ENCODE results near the gene REXO1. TPM values are rescaled to one million over a fixed set of nuclear protein-coding genes. Genes with fewer than 3 reads are reported as not detected.

The REXO1 gene
- total RNA-seq, 1 donor from 2014 or later = 39.3 TPM

DNA sequence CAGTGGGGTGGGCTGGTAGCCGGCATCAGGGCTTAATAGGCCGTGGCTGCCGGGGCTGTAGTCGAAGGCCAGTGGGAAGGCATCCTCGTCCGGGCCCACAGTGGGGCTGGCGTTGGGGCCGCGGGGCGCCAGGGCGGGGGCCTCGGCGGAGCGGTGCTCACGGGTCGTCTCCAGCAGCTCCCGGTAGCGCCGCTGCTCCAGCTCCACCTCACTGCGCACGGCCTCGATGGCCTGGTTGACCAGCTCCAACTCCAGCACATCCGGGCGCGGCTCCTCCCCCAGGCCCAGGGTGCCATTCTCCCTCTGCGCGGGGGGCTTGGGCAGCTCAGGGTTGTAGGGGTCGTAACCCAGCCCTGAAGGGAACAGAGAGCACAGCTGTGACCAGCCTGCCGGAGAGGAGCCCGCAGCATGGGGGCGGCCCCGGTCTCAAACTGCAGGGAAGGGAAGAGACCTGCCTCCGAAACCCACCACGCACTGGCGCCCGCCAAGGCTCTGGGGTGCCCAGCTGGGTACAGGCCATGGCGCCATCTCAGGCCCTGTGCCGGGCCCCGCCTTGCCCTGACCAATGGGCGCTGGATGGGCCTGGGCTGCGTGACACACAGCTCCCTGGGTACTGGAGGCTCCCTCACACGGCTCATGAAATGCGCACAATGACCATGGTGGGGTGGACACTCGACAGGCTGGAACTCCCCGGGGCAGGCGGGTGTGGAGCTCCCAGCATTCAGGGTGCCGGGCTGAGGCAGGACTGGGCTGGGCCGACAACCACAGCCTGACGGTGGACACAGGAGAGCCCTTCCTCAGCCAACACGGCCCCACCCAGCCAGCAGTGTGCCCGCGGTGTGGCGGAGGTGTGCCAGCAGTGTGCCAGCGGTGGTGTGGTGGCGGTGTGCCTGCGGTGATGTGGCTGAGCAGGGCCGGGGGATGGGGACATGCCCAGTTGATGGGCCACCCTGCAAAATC lies 19.7 kb downstream of the REXO1 start:
- DNase-seq (ENCODE audit: low spot score) = no peak

DNA sequence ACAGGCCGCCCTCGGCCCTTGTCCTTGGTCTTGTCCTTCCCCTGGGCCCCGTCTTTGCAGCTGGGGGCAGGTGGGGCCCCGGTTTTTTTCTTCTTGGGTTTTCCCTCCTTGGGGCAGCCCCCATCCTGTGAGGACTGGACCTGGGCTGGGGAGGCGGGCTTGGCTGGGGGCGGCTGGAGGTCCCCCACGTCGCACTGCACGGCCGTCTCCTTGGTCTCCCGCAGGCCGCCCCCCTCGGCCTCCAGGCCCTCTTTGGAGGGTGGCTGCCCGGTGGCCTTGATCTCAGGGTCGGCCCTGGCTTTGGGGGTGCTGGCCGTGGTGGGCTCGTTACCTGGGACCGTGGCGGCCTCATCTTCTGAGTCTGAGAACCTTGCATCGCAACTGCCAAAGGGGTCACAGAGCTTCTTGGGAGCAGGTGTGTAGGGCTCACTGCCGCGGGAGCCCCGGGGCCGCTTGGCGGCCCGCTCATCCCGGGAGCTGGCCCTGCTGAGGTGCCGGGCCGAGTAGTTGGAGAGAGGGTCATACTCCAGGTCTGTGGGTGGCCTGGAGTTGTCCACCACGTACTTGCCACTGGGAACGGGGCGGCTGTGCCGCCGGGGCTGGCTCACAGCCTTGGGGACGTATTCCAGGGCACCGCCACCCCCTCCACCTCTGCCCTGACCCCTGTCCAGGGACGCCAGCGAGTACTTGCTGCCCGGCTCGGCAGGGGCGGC lies 20.6 kb downstream of the REXO1 start:
- DNase-seq (ENCODE audit: low spot score) = no peak

DNA sequence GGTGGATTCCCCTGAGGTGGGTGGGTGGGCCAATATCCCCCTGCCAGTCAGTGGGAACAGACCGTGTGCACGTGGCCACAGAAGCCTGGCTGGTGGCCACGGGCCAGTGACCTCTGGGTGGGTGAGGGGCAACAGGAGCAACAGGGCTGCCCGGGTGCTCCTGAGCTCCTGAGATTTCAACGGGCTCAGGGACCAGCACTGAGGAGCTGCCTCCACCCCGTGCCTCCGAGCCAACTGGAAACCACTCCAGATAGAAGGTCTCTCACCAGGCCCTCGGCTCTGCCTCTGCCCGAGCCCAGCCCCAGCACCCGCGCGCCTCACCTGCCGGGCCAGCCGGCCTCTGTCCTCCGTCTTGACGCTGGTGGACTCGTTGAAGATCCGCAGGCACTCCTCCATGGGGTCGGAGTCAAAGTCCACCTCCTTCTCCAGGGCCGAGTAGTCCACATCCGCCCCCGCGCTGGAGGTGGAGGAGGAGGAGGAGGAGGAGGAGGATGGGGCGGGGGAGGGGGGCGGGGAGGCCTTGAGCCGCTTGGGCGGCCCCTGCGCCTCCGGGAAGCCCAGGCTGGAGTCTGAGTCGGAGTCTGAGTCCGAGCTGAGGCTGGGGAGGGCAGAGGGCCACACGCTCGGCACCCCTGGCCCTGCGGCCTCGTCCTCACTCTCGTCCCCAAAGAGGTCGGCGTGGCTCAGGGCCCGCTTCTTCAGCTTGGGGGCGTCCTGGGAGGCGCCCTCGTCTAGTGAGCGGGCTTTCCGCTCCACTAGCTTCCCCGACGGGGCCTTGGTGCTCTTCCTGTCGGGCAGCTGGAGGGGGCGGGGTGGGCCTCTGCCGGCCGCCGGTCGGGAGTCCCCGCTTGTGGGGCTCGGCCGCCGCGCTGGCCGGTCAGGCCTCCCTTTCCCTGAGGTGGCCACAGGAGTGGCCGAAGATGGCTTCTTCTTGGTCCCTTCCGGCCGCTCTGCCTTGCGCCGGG lies 21.4 kb downstream of the REXO1 start:
- DNase-seq (ENCODE audit: low spot score) = no peak

DNA sequence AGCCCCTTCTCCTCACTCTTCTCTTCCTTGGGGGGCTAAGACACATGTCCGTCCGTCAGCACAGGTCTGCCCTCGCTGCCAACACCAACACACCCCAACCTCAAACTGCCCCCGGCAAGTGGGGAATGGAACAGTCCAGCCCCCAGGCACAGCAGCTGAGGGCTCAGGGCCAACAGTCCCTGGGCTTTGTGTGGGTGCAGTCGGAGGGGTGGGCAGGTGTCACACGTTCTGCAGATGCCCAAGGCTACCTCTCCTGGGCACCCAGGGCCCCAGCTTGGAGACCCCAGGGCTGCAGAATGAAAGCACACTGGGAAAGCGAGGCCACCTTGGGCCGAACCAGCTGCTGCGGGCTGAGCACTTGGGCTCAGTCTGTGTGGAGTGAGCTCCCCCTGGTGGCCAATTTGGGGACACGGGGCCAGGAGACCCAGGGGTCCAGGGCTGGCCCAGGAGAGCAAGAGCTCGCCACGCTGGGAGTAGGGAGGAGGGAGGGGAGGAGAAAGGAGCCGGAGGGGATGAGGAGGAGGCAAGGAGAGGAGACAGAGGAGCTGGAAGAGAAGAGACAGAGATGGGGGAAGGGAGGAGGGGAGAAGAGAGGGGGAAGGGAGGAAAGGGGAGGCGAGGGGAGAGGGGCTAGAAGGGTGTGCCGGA lies 22.2 kb downstream of the REXO1 start:
- peak; percentile 76 for DNase-seq (ENCODE audit: low spot score)

DNA sequence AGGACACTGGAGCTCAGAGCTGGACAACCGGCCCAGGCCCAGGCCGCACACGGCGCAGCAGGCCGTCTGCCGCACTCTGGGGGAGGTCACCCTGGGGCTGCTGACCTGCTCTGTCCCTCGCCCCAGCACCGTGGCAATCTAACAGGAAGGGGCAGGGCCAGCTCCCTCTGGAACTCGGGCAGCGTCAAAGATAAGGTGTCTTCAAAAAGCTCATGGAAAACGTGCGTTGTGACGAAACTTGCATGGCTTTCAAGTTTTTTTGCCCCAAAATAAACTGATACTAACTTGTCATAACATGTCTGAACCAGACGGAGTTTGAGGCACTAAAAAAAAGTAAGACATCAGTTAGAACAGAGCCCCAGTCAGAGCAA lies 24.0 kb downstream of the REXO1 start:
- no peak for DNase-seq (ENCODE audit: low spot score)

DNA sequence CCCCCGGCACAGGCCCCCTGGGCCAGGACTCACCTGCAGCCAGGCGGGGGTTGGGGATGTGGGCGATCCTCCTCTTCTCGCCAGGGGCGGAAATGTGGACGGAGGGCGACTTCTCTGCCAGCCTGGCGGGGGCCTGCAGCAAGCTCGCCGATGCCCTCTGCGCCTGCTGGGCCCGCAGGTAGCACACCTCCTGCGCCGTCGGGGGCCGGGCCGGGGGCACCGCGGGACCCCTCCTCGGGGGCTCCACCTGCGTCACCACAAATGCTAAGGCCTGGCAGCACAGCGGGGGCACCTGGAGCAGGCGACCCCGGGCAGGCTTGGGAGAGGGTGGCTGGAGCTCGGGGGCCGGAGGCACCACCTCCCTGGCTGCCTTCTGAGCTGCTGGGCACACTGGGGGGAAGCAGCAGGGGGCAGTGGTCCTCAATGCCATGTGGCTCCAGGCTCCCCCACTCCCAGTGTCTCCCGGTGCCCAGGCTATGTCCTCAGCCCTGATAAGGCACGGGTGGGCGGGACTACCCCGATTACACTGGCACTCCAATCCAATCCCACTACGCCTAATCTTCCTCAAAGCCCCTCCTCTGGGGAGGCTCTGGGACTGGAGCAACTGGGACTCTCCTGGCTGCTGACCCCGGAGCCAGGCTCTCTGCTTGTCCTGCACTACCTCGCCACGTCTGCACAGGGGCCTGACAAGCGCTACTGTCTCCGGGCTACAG lies 24.6 kb downstream of the REXO1 start:
- DNase-seq (ENCODE audit: low spot score) = no peak

DNA sequence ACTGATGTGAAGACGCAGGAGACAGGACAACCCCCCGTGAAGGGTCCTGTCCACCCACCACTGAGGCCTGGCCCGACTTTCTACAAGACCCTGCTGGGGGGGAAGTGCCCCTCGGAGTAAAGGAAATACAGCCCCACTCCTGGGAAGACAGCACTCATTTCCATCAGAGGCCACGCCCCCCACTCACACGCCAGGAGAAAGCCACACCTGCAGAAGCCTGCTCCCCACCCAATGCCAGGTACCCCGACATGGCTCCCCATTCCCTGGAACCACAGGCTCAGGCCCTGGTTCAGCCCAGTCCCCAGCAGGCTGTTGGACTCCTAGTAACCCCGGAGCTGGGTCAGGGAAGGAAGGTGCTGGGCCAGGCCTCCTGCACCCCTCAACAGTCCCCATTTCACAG lies 25.3 kb downstream of the REXO1 start:
- DNase-seq (ENCODE audit: low spot score) = no peak

DNA sequence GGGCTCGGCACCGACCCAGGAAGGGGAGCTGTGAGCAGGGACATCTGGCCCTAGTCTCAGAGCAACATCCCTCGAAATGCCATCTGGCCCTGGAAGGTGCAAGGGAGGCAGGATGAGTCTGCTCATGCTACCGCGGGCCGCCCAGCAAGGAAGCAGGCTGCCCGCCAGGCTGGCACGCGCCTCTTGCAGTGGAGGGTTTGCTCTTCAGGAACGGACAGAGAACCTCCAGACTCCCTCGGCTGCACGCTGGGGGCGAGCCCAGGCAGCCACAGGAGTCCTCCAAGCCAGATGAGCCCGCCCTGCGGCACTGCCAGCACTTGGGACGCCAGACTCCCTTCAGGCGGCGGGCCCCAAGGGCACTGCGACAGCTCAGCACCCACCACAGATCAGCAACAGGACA lies 26.1 kb downstream of the REXO1 start:
- no peak for DNase-seq (ENCODE audit: low spot score)

DNA sequence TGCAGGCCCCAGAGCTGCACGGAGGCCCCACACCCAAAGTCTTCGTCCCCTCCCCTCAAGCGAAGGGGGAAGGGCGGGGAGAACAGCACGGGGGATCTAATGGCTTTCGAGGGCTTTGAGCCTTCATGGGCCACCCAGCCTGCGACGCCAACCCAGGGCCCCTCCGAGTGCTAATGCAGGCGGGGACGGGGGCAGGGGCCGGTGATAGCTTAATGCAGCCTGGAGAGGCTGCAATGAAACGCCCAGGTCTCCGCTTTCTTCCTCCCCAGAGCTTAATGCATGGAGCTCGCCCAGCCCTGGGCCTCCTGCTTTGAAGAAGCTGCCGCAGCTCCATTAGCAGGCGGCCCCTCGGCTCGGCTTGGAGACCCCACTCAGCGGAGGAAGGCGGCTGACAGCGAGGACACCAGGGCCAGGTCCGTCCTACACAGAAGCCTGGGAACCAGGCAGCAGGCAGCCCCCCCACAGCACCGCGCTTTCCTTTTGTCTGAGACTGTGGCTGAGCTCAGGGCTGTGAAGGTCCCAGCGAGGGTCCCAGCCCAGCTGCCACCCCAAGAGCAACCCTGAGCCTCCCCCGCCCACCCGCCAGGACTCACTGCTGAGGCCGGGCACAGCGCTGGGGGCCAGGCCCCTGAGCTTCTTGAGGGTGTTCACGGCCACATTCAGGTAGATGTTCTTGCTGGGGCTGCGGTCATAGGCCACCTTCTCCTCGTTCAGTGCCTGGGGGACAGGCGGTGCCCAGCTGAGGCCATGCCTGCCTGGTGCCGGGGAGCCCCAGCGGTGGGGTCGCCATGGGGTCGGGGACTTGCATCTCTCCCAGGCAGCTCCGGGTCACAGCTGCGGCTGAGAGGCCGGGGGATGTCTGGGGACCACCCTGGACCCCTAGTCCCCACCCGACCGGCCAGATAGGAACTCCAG lies 28.7 kb downstream of the REXO1 start:
- DNase-seq (ENCODE audit: low spot score) = no peak

DNA sequence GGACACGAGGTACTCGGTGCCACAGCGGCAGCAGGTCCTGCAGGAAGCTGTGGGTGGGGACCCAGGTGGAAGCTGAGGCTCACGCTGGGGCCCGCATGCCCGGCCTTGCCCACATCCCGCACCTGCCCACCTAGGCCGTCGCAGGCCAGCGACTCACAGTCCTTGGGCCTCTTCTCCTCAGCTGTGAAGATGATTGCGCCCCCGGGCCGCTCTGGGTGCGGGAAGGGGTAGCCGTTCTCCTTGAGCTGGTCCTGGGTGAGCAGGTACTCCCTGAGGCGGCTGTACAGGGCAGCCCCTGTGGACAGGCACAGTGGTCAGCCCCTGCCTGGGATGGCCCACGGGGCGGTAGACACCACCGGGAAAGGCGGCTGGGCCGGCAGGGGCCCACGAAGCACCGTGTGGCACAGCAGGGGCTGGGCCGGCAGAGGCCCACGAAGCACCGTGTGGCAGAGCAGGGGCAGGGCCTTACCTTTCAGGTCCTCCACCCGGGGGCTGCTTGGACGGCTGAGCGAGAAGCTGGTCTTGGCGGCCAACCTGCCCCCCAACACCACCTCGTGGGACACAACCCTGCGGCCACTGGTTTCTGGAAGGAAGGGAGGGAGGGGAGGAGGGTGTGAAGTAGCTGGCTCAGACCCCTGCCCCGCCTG lies 29.6 kb downstream of the REXO1 start:
- no peak for DNase-seq (ENCODE audit: low spot score)

DNA sequence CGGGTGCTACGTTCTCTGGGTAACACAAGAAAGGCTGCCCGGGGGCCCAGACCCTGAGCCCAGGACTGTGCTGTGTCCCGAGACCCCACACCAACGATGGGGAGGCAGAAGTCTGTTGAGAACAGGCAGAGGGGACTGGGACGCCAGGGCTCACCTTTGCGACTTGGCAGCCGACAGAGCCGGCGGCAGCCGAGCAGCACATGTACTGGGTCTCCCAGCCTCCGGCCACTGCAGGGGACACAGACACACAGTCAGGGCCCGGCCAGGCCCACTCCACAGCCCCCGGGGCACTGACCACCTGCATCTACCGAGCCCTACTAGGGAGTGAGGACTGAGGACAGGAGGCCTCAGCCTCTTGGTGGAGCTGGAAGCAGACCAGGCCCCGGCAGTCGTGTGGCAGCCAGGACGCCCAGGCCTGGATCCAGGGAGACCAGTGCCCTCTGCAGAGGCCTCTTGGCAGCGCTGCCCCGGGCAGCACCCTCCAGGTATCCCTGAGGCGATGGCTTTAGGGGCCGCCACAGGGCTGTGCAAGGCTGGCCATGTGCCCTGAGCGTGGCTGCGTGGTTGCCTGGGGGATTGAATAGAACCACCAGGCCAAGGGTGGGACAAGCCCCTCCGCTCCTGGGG lies 30.6 kb downstream of the REXO1 start:
- no peak for DNase-seq (ENCODE audit: low spot score)

DNA sequence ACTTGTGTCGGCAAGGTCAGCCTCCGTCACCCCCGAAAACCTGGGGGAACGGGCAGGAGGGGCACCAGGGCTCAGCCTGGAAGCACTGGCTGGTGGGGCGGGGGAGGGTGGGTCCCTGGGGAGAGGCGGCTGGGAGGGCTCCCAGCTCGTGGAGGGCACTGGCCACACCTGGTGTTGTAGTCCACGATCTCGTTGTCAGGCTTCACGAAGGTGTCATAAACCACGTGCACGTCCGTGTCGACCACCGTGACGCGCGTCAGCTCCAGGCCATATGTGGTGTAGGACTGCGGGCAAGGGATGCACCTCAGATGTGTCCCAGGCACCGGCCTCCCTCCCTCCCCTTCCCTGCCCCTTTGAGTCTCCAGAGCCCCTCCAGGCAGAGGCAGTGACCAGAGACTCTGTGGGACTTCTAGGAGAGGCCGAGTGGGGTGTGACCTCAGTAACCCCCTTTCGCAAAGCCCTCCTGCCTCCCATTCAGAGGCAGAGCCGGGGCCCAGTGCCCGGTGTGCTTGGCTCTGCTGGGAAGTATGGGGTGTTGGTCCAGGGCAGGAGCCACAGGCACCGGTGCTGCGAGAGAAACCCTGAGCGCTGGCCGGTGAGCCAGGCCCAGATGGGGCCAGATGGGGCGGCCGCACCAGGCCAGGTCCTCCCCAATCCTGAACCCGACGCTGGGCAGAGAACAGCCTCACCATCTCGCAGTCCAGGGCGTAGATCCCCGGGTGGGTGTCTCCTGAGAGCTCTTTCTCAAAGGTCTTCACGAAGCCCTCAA lies 31.6 kb downstream of the REXO1 start:
- DNase-seq (ENCODE audit: low spot score) = no peak

DNA sequence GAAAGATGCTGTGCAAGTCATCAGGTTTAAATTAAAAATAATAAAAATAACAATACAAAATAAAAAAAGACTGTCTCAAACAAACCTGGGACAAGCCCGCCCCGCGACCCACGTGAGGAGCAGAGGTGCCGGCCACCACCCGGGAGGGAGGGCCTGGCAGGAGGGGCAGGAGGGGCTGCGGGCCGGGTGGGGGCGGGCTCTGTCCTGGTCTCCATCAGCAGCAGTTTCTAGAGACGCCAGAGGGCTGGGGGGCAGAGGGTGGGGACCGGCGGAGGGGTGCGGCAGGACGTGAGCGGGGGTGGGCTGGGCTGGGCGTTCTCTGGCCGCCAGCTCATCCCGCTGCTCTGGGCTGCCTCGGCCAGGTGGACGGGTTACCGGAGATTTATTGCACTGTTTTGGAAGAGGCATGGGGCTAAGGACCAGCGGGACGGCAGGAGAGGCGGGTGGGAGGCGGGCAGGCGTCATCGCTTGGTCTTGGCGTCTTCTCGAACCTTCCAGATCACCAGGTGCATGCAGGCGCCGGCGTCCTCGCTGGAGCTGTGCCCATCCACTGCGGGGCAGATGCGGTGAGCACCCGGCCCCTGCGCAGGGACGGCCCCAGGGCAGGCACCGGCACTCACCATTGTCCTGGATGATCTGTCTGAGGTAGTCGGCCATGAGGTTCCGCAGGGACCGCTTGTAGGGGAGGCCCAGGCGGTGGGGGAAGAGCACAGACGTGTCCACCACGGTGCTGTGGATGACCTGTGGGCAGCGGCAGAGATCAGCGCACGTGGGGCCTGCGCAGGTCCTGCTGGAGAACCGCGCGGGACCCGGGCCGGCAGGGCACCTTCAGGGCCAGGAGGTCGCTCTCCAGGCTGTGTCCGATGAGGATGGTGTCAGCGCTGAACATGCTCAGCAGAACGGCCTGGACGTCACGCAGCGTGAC lies 32.4 kb downstream of the REXO1 start:
- DNase-seq (ENCODE audit: low spot score) = no peak

DNA sequence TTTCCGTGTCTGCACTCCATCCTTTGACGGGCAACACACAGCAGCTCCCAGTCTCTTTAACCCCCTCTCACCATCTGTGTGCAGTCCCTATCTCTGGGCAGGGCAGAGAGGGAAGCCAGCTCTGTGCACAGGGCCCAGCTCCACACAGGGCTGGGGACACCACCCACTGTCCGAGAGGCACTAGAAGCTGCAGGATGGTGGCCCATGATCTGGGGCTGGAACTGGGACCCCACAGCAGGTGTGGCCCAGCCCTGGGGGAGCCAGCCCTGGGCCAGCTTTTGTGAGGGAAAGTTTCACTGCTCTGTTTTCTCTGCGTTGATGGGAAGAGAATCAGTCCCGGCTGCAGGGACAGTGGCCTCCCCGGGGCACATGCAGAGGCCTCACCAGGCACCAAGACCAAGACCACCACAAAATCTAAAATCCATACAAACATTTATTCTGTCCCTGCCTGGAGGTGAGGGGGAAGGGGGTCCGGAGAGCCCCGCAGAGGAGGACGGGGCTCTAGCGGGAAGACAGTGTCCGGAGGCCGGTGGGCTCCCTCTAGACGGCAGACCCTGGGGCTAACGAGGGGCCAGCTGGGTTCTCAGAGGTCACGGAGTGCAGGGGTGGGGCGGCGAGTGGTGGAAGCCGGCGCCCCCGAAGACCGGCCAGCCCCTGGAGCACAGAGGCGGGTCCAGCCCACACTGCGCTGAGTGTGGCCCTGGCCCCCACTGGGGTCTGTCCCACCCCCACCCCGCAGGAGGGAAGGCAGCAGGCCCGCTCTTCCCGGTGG lies 33.3 kb downstream of the REXO1 start:
- DNase-seq (ENCODE audit: low spot score) = no peak

DNA sequence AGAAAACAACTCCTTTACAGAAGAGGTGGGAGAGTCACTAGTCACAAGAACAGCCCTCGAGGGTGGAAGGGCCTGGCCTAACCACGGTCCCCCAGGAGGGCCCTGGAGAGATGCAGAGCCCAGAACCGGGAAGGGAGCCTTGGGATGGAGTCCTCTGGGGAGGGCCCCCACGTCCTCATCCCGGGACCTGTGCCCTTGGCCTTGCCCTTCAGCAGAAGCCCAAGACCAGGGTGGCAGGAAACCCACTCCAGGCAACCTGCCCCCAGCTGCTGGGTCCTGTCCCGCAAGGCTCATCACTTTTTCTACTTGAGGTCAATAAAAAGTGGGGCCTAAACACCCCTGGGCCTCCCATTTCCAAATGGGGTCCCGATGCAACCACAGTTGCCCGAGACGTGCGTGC lies 33.9 kb downstream of the REXO1 start:
- DNase-seq (ENCODE audit: low spot score) = no peak

All from ureter (tissue), 1 donor.